ENCODE data around the gene FBXL3. TPM values are rescaled to one million over a fixed set of nuclear protein-coding genes. Genes with fewer than 3 reads are reported as not detected.
"Not testable (repeated sequence)": the region's sequence is repeated elsewhere in the genome, so short reads cannot be mapped to it uniquely, and the experiment has no call there.

Gene FBXL3
- total and polyA plus RNA-seq, 2 of the 8 experiments (the other 6 are each of a cell fraction or from before 2014, with no cell fraction given) = 4.9 to 14.9 TPM

DNA sequence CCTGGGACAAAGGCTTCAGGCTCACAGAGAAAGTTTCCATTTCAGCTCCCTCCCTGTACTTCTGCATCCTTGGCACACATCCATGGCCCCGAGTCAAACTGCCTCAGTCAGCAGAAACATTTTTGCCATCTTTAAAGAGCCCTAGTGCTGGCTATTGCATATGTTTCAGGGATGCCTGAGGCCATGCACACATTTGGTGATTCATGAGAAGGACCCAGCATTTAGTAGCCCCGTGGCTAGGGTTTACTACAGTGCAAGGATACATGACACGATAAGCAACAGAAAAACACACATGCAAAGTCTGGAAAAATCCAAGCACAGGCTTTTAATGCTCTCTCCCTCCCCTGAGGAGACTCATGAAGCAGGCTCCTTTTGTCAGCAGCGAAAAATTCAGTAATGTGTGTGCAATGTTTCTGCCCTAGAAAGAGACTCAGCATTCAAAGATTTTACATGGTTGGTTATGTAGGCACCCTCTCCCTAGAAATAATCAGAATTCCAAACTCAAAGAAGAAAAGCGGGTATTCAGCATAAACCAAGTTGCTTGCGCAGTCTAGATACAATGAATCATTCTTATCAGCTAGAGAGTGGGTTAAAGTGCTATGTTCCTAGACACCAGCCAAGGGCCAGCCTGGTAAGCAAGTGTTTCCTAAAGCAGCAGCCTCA is 61.1 kb downstream of the FBXL3 start (continued):
- TF ChIP-seq, protein P1, sequence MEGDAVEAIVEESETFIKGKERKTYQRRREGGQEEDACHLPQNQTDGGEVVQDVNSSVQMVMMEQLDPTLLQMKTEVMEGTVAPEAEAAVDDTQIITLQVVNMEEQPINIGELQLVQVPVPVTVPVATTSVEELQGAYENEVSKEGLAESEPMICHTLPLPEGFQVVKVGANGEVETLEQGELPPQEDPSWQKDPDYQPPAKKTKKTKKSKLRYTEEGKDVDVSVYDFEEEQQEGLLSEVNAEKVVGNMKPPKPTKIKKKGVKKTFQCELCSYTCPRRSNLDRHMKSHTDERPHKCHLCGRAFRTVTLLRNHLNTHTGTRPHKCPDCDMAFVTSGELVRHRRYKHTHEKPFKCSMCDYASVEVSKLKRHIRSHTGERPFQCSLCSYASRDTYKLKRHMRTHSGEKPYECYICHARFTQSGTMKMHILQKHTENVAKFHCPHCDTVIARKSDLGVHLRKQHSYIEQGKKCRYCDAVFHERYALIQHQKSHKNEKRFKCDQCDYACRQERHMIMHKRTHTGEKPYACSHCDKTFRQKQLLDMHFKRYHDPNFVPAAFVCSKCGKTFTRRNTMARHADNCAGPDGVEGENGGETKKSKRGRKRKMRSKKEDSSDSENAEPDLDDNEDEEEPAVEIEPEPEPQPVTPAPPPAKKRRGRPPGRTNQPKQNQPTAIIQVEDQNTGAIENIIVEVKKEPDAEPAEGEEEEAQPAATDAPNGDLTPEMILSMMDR (IDR thresholded peaks at IDR 0.05; ENCODE audit: control extremely low read depth in 1 of 3, insufficient read depth in 1 of 3, low read depth in 1 of 3, low read length in 3 of 3) = no peak

DNA sequence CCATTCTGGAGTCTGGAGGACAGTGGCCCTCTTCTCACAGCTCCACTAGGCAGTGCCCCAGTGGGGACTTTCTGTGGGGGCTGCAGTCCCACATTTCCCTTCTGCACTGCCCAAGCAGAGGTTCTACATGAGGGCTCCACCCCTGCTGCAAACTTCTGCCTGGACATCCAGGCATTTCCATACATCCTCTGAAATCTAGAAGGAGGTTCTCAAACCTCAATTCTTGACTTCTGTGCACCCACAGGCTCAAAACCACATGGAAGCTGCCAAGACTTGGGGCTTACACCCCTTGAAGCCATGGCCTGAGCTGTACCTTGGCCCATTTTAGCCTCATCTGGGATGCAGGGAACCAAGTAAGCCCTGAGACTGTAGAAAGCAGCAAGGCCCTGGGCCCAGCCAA is 67.2 kb downstream of the FBXL3 start:
- H3K4me2 ChIP-seq (ENCODE audit: insufficient read depth in 1 of 2, low read depth in 2 of 2, low read length in 2 of 2); H2BK12ac ChIP-seq (ENCODE audit: low read depth, low read length); H3K36me3 ChIP-seq (ENCODE audit: control insufficient read depth in 2 of 4, insufficient read depth in 4 of 4, low read length in 3 of 4); H3K79me2 ChIP-seq (ENCODE audit: control insufficient read depth in 1 of 2, insufficient read depth in 2 of 2, low read length in 2 of 2); H2BK20ac ChIP-seq (ENCODE audit: low read length); POLR2A ChIA-PET (ENCODE audit: partially characterized antibody); H3K79me1 ChIP-seq (ENCODE audit: low read depth, low read length); H3K56ac ChIP-seq (replicated peaks; ENCODE audit: insufficient read length, low read depth, low read length); H3K14ac ChIP-seq (ENCODE audit: insufficient read length); H2BK15ac ChIP-seq (ENCODE audit: low read length); H2AFZ ChIP-seq (ENCODE audit: low read length); H3K9ac ChIP-seq (replicated peaks in 1 of 4; ENCODE audit: extremely low read depth in 1 of 4, low read depth in 3 of 4, low read length in 3 of 4); H3K27ac ChIP-seq (ENCODE audit: low read depth, low read length); CTCF ChIA-PET (ENCODE audit: partially characterized antibody); H3K23me2 ChIP-seq (ENCODE audit: low read depth, low read length); H2BK120ac ChIP-seq (replicated peaks; ENCODE audit: low read depth, low read length); H4K8ac ChIP-seq (ENCODE audit: extremely low read depth, insufficient read depth, low read length); DNase-seq (ENCODE audit: low read depth in 1 of 2, low spot score in 2 of 2); H3K4me1 ChIP-seq (replicated peaks in 1 of 4; ENCODE audit: control insufficient read depth in 3 of 4, insufficient read depth in 4 of 4, low read length in 3 of 4); H2AK5ac ChIP-seq (ENCODE audit: low read depth, low read length); H3K23ac ChIP-seq (ENCODE audit: insufficient read length); FAIRE-seq; H3K4ac ChIP-seq (replicated peaks; ENCODE audit: insufficient read length, low read depth, low read length); H2BK5ac ChIP-seq (ENCODE audit: low read depth, low read length); H3K4me3 ChIP-seq (ENCODE audit: extremely low read depth in 1 of 4, insufficient read depth in 2 of 4, low read depth in 3 of 4, low read length in 4 of 4); H4K91ac ChIP-seq (replicated peaks; ENCODE audit: insufficient read length, low read length); H3K18ac ChIP-seq (ENCODE audit: extremely low read depth, low read length); H4K5ac ChIP-seq (ENCODE audit: insufficient read length, low read depth, low read length); H4K20me1 ChIP-seq (replicated peaks in 1 of 2; ENCODE audit: control insufficient read depth in 1 of 2, insufficient read depth in 2 of 2, low read length in 2 of 2); H3K27me3 ChIP-seq (replicated peaks in 1 of 4; ENCODE audit: control insufficient read depth in 3 of 4, extremely low read depth in 1 of 4, insufficient read depth in 3 of 4, low read length in 3 of 4): not testable (repeated sequence)
- peaks cover 19% of the 10 kb centered on the region in 2 experiments for H3K9me3 ChIP-seq (ENCODE audit: insufficient read depth in 2 of 2, low read depth in 1 of 2, low read length in 1 of 2)
